Measurements from ENCODE around the gene ARID1B.

Gene ARID1B

DNA sequence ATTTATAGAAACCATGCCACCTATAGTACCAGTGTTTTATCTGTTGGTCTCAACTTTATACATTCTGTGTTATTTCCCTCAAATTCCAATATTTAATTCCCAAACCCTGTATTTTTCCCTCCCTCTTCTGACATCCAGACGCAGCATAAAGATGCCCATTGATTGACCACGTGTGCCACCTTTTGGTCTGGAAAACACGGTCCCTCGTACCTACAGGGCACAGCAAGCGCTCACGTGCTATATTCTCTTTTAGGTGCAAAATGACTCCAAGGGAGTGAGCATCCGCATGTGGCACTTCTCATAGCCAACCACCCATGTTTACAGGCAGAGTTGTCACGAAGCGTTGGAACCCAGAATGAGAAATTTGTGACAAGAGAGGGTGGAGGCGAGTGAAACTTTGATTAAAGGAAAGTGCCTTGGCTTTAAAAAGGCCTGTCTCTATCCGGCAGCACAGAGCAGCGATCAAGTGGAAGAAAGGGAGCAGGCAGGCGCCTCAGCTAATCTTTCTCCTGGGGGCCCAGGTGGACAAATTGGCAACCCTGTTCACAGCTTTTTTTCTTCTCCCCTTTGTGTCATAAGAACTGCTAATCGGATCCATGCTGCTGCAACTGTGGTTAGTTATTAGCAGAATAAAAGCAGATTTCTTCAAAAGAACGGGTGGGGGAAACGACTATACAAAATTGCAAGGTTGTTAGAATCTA is 320.2 kb downstream of the ARID1B start:
- TF ChIP-seq, protein P1, sequence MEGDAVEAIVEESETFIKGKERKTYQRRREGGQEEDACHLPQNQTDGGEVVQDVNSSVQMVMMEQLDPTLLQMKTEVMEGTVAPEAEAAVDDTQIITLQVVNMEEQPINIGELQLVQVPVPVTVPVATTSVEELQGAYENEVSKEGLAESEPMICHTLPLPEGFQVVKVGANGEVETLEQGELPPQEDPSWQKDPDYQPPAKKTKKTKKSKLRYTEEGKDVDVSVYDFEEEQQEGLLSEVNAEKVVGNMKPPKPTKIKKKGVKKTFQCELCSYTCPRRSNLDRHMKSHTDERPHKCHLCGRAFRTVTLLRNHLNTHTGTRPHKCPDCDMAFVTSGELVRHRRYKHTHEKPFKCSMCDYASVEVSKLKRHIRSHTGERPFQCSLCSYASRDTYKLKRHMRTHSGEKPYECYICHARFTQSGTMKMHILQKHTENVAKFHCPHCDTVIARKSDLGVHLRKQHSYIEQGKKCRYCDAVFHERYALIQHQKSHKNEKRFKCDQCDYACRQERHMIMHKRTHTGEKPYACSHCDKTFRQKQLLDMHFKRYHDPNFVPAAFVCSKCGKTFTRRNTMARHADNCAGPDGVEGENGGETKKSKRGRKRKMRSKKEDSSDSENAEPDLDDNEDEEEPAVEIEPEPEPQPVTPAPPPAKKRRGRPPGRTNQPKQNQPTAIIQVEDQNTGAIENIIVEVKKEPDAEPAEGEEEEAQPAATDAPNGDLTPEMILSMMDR (conservative IDR thresholded peaks at IDR 0.05; ENCODE audit: low read depth, low read length), result no peak
- no peak overlapping the region for H3K4me3 ChIP-seq (ENCODE audit: low read depth, low read length)
- no peak for DNase-seq (ENCODE audit: low read depth)

DNA sequence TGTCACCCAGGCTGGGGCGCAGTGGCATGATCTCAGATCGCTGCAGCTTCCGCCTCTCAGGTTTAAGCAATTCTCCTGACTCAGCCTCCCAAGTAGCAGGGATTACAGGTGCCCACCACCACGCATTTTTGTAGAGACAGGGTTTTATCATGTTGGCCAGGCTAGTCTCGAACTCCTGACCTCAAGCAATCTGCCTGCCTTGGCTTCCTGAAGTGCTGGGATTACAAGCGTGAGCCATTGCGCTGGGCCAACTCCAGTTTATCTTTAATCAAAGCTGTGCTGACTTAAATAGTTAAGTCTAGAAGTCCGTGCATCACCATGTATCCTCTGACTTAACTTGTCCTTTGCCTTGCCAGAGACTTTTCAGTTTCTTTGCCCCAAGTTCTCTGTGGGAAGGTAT is 321.8 kb downstream of the ARID1B start:
- no peak overlapping the region for H3K4me3 ChIP-seq (ENCODE audit: low read depth, low read length)
- TF ChIP-seq, protein P1 (conservative IDR thresholded peaks at IDR 0.05; ENCODE audit: low read depth, low read length), result no peak
- no peak for DNase-seq (ENCODE audit: low read depth)

DNA sequence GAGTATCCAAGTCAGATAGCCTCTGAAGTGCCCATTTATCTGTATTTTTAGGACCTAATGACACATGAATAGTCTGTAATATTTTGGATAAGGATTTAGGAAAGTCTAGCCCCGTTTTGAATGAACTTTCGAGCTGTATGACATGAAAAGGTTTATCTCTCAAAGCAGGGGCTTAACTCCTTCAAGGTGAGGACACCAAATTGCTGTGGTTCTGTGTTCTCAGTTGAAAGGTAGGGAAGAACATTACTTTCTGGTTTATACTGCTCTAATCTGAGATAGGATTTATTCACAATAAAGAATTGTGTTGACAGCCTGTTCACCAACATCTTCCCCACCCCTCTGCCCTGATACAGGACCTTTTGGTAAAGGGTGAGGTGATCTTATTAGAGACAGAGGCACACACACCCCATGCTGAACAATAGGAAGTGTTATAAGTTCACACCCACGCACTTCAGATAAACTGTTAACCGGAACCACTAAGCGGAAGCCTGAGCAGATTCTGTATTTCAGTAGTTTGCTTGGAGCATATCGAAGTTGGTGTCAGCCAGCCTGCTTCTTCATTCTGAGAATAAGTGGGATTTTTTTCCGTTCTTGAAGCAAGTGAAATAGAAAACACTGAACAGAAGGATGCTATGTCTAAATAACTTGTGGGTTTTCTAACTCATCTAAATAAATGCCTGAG is 322.9 kb downstream of the ARID1B start:
- TF ChIP-seq, protein P1 (conservative IDR thresholded peaks at IDR 0.05; ENCODE audit: low read depth, low read length), result no peak
- peak; percentile 37 for DNase-seq (ENCODE audit: low read depth)
- H3K4me3 ChIP-seq (ENCODE audit: low read depth, low read length), result no peak overlapping the region

DNA sequence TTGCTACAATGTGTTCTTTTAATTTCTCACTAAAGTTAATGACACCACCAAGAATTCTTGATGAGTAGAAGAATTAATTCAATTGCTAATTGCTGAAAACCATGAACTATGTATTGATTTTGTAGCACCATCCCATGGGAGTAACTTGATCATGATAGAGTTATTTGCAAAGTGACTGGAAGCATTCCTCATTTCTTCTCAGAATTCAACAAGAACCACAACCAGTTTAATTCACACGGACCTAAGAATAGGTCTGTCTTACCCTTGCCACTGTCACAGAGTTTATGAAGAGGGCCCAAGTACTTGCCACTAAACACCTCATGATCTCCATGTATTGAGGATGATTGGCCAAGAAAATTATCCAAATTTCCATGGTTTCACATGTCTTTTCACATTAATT is 324.0 kb downstream of the ARID1B start:
- TF ChIP-seq, protein P1 (conservative IDR thresholded peaks at IDR 0.05; ENCODE audit: low read depth, low read length), result no peak
- no peak overlapping the region for H3K4me3 ChIP-seq (ENCODE audit: low read depth, low read length)
- DNase-seq (ENCODE audit: low read depth), result no peak

DNA sequence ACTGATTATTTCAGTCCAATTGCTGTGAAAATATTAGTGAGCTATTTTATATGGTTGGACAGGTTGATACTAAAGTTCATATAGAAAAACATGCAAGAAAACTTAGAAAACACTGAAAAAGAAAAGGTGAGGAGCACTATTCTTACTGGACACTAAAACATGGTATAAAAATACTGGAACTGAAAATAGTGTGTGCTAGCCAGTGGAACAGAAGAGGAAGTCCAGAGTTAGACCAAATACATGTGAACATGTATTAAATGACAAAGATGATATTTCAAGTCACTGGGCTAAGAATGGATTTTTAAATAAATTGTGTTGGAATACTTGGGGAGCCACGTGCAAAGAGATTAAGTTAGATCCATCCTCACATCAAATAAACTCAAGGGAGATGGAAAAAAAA is 327.6 kb downstream of the ARID1B start:
- no peak for DNase-seq (ENCODE audit: low read depth)
- TF ChIP-seq, protein P1 (conservative IDR thresholded peaks at IDR 0.05; ENCODE audit: low read depth, low read length), result no peak
- no peak overlapping the region for H3K4me3 ChIP-seq (ENCODE audit: low read depth, low read length)

DNA sequence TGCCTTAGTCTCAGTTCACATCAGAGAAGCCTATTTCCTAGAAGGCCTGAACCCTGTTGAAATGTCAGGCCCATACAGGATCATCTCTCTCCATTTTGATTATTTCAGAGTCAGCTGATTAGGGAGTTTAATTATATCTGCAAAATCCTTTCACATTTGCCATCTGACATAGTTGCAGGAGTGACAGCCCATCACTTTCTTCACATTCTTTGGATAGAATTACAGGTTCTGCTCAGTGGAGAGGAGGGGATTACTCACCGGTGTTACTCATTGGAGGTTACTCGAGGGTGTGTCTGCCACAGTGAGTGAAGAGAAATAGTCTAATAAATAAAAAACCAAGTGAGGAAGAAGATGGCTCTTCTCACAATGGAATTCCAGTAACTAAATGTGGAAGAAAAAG is 329.3 kb downstream of the ARID1B start:
- peak; percentile 54 for DNase-seq (ENCODE audit: low read depth)
- TF ChIP-seq, protein P1 (conservative IDR thresholded peaks at IDR 0.05; ENCODE audit: low read depth, low read length), result no peak
- no peak overlapping the region for H3K4me3 ChIP-seq (ENCODE audit: low read depth, low read length)

DNA sequence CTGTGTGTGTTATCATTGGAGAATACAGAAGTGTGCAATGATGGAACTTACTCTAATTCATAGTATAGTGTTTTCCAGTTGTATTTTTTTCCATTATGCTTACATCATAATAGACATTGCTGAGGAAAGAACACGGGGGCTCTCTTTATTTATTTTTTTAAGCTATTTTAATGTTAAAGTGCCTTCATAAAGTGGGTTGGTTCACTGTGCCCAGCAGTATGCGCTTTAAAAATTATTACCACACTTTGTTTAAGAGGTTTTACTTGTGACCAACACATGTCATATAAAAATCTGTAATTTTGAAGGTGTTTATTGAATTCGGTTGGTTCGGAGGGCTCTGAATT is 330.4 kb downstream of the ARID1B start:
- no peak for DNase-seq (ENCODE audit: low read depth)
- TF ChIP-seq, protein P1 (conservative IDR thresholded peaks at IDR 0.05; ENCODE audit: low read depth, low read length), result no peak
- no peak overlapping the region for H3K4me3 ChIP-seq (ENCODE audit: low read depth, low read length)

Data from choroid plexus epithelial cell (primary cell).